Activated T-helper 2 cell treated with anti-CD3 and anti-CD28 coated beads, Interferon-gamma antibody, Interleukin-2, Interleukin-4, amounts not matched to agents 10 μg/mL and 5 μg/mL and 100 μg/mL, durations not matched to agents 14 hours and 24 hours and 36 hours (primary cell): ENCODE results near the gene CYSLTR2. TPM values are rescaled to one million over a fixed set of nuclear protein-coding genes. Genes with fewer than 3 reads are reported as not detected.

Experiments
- DNase-seq: peaks from one replicate; pipeline ENCODE4 v3.0.0; 2021; ENCODE audit warnings: low spot score
- H3K27ac Mint-ChIP-seq: one replicate; pipeline ENCODE4 v1.8.0; 2021; ENCODE audit warnings: mixed read lengths
- H3K27me3 Mint-ChIP-seq: one replicate; pipeline ENCODE4 v1.8.0; 2021; ENCODE audit warnings: low read depth, mixed read lengths
- H3K36me3 Mint-ChIP-seq: one replicate; pipeline ENCODE4 v1.8.0; 2021; ENCODE audit warnings: low read depth, mixed read lengths
- H3K4me1 Mint-ChIP-seq: one replicate; pipeline ENCODE4 v1.8.0; 2021; ENCODE audit warnings: low read depth, mixed read lengths
- H3K4me3 Mint-ChIP-seq: one replicate; pipeline ENCODE4 v1.8.0; 2021; ENCODE audit warnings: low read depth, mild to moderate bottlenecking, moderate library complexity, mixed read lengths
- H3K9me3 Mint-ChIP-seq: one replicate; pipeline ENCODE4 v1.8.0; 2021; ENCODE audit warnings: mixed read lengths
- intact Hi-C: fragments of 100-400 bp; cut with micrococcal nuclease; formaldehyde crosslinking; loops from one replicate; pipeline ENCODE4 v1.15.1; 2023
- total RNA-seq: library from RNA; stranded (reverse); gene quantifications from 2 replicates; pipeline ENCODE4 v1.2.3, GENCODE V29; 2022

CYSLTR2 gene
- total RNA-seq, 1 donor from 2014 or later, result 3.7 TPM

DNA sequence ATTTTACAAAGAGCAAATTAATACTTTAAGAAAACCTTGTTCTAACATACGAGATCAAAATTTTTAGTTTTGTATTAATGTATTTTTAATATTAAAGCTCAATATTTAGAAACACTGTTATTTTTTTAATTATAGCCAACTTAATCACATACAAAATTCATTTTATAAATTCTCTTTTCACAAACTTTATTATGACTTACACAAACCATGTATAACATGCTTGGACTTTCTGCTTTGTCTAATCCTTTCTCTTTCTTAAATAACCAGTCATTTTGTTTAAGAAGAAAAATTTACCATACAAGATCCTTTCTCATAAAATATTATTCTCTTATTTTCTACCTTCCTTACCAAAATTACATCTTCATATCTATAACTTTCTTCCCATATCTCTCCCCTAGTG is 62.2 kb downstream of the CYSLTR2 start:
- Mint-ChIP-seq H3K4me1 (no peaks in the 10 kb centered on the region), H3K27me3 (no peaks in the 10 kb centered on the region), H3K4me3 (no peak overlapping the region), H3K36me3 (peaks cover 2% of the 10 kb centered on the region), H3K9me3 (peaks cover 38% of the 10 kb centered on the region), H3K27ac (no peak overlapping the region)
- DNase-seq, result no peak
- intact Hi-C loops, result no loop called here

DNA sequence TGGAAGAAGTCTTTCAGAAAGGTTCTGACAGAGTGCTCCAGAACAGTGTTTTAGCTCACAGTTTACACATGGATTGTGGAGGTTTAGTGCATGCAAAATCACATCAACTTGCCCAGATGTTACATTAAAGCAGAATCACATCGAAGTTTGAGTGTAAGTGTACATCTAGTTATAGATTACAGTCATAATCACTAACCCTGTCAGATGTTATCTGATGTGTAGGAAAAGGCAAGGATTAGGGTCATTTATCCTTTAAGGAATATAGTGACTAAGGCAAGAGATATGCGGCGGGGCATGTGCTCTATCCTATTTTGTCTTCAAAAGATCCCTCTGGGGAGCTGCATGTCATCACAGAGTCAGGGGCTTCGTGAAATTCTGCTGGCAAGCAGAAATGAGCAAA is 66.9 kb downstream of the CYSLTR2 start:
- no peak for DNase-seq
- Mint-ChIP-seq H3K27ac (no peak overlapping the region), H3K36me3 (no peaks in the 10 kb centered on the region), H3K4me3 (no peak overlapping the region), H3K4me1 (no peaks in the 10 kb centered on the region), H3K27me3 (peaks cover 1% of the 10 kb centered on the region), H3K9me3 (peaks cover 33% of the 10 kb centered on the region)
- intact Hi-C loops, result no loop called here

DNA sequence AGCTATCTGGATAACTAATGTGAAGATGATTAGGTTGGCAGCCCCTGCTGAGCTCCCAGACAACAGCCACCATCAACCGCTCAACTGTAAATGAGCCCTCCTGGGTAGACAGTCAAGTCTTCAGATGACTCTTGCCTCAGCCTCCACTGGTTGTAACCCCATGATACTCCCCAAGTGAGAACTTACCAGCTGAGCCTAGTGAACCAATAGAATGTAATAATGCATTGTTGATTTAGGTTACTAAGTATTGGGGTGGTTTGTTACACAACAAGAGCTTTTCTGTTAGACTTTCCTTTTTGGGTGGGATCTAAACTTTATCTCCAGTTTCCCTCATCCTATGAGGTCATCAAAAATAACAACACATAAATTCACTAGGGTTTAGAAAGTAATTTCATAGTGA is 69.4 kb downstream of the CYSLTR2 start:
- H3K4me3 Mint-ChIP-seq, result no peak overlapping the region
- no peaks in the 10 kb centered on the region for H3K36me3 Mint-ChIP-seq
- H3K27me3 Mint-ChIP-seq, result peaks cover 1% of the 10 kb centered on the region
- no peaks in the 10 kb centered on the region for H3K4me1 Mint-ChIP-seq
- no peak overlapping the region for H3K27ac Mint-ChIP-seq
- DNase-seq, result no peak
- peaks cover 13% of the 10 kb centered on the region for H3K9me3 Mint-ChIP-seq
- intact Hi-C loops, result no loop called here

DNA sequence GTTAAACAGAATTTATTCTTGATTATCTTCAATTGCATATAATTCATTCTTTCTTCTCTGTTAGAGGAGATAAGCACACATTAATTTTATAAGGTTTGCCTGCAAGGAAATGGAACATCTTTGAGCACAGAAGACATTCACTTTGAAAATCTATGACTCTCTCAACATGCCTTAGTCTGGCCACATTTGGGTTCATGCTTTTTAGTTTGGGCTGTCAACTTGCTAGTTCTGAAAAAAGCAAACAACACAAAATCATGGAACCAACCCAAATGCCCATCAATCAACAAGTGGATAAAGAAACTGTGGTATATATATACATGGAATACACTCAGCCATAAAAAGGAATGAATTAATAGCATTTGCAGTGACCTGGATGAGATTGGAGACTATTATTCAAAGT is 71.5 kb downstream of the CYSLTR2 start:
- H3K27me3 Mint-ChIP-seq, result peaks cover 1% of the 10 kb centered on the region
- no peak overlapping the region for H3K4me3 Mint-ChIP-seq
- no peak overlapping the region for H3K27ac Mint-ChIP-seq
- no peaks in the 10 kb centered on the region for H3K36me3 Mint-ChIP-seq
- intact Hi-C loops, result no loop called here
- H3K4me1 Mint-ChIP-seq, result no peaks in the 10 kb centered on the region
- peaks cover 8% of the 10 kb centered on the region for H3K9me3 Mint-ChIP-seq
- no peak for DNase-seq

DNA sequence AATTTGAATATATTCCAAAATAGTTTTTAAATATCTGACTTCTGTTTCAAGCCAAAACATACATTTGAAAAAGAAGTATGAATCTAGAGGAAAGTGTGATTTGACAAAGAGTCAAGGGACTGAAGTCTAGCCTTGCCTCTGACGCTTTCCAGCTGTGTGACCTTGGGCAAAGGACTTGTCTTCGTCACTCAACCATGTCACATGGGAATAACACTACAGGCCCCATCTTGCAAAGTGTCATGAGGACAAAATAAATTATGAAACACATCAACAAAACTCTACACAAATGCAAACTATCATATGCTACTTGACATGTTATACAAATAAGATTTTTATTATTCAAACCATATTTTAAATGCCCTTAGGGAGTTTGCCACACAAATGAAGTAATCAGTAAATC is 73.0 kb downstream of the CYSLTR2 start:
- Mint-ChIP-seq H3K36me3 (no peaks in the 10 kb centered on the region), H3K27me3 (peaks cover 8% of the 10 kb centered on the region), H3K4me3 (no peak overlapping the region), H3K9me3 (peaks cover 8% of the 10 kb centered on the region), H3K27ac (no peak overlapping the region), H3K4me1 (peaks cover 4% of the 10 kb centered on the region)
- intact Hi-C loops, result no loop called here
- no peak for DNase-seq

DNA sequence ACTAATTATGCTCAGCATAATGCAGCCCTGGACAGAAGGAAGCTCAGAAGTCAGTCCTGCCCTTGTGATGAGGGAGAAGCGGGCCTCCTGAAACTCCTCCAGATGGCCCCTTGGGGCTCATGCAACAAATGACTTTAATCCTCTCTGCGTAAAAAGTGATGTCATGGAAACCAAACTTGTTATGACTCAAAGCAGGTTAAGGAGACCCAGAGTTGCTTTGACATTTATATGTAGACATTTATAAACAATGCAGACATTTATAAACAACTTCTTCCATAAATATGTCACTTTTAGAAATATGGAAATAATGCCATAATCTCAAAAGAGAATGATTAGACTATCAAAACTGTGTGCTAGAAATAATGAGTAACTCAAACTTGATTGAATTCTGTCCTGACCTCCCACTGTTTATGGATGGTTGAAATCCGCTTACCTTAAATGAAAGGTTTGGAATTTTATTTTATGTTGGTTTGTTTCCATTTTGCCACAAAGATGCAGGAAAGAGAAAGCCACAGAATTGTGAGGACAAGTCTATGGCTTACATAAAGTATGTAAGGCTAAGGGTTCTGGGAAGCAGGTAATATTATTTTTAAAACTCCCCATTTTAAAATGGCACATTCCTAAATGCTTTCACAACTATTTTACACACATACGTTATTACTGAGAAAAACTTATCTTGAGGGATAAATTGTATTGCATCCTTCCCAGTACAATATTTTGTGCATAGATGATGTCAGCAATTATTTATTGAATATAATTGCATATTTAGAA is 73.7 kb downstream of the CYSLTR2 start:
- DNase-seq, result no peak
- Mint-ChIP-seq H3K4me1 (peaks cover 6% of the 10 kb centered on the region), H3K36me3 (no peaks in the 10 kb centered on the region), H3K9me3 (peaks cover under 1% of the 10 kb centered on the region), H3K27me3 (peaks cover 8% of the 10 kb centered on the region), H3K27ac (no peak overlapping the region), H3K4me3 (no peak overlapping the region)
- intact Hi-C loops, result no loop called here

DNA sequence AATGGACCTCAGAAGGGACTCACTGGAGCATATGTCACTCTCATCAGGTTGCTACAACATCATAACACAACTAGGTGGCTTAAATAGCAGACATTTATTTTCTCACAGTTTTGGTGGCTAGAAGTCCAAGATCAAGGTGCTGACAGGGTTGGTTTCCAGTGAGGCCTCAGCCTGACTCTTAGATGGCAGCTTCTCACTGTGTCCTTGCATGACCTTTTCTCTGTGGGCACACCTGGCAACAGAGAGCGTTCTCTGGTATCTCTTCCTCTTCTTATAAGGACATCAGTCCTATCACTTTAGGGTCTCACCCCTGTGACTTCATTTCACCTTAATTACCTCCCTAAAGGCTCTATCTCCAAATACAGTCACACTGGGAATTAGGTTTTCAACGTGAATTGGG is 74.5 kb downstream of the CYSLTR2 start:
- no peak overlapping the region for H3K4me3 Mint-ChIP-seq
- H3K27me3 Mint-ChIP-seq, result peaks cover 8% of the 10 kb centered on the region
- H3K4me1 Mint-ChIP-seq, result peaks cover 6% of the 10 kb centered on the region
- no peaks in the 10 kb centered on the region for H3K36me3 Mint-ChIP-seq
- no peak overlapping the region for H3K27ac Mint-ChIP-seq
- DNase-seq, result no peak
- intact Hi-C loops, result no loop called here
- H3K9me3 Mint-ChIP-seq, result no peaks in the 10 kb centered on the region

DNA sequence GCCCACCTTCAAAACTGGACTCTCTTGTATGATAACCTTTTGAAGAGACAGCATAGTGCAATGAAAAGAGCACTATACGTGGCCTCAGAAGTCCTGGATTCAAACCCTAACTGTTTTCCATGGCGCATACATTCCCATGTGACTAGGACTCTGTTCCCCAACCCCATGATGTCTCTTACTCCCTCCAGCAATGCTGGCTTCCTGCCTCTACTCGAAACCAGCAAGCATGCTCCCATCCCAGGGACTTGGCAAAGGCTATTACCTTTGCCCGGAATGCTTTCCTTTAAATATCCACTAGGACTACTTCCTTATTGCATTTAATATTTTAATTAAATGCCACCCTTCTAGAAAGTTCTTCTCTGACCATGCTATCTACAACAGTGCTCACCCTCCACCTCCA is 75.1 kb downstream of the CYSLTR2 start:
- H3K9me3 Mint-ChIP-seq, result no peaks in the 10 kb centered on the region
- H3K27me3 Mint-ChIP-seq, result peaks cover 7% of the 10 kb centered on the region
- peaks cover 6% of the 10 kb centered on the region for H3K4me1 Mint-ChIP-seq
- intact Hi-C loops, result no loop called here
- no peak overlapping the region for H3K4me3 Mint-ChIP-seq
- DNase-seq, result no peak
- H3K36me3 Mint-ChIP-seq, result no peaks in the 10 kb centered on the region
- H3K27ac Mint-ChIP-seq, result no peak overlapping the region

DNA sequence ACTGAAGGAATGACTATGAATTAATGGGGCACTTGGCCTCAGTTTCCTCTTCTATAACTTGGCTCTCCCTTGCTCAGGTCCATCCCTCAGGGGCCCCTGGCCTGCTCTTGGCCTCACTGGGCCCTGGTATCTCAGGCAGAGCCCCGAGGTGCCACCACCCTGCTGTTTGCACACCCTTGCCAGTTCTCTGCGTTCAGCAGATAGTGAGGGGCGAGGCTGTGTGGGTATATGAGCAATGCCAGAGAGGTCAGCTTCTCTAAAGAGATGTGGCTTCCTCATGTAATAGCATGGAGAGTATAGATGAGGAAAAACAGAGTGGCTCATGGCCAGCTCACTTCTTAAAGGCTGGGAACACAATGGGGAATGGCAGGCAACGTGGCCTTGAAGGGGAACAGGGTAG is 76.1 kb downstream of the CYSLTR2 start:
- H3K36me3 Mint-ChIP-seq, result no peaks in the 10 kb centered on the region
- peaks cover 7% of the 10 kb centered on the region for H3K27me3 Mint-ChIP-seq
- H3K9me3 Mint-ChIP-seq, result no peaks in the 10 kb centered on the region
- no peak for DNase-seq
- no peak overlapping the region for H3K27ac Mint-ChIP-seq
- no peak overlapping the region for H3K4me3 Mint-ChIP-seq
- intact Hi-C loops, result loop anchor here (5.0 kb wide), 1 partner anchor 78 kb away; the partner anchor contains the start of gene CYSLTR2
- peaks cover 6% of the 10 kb centered on the region for H3K4me1 Mint-ChIP-seq

DNA sequence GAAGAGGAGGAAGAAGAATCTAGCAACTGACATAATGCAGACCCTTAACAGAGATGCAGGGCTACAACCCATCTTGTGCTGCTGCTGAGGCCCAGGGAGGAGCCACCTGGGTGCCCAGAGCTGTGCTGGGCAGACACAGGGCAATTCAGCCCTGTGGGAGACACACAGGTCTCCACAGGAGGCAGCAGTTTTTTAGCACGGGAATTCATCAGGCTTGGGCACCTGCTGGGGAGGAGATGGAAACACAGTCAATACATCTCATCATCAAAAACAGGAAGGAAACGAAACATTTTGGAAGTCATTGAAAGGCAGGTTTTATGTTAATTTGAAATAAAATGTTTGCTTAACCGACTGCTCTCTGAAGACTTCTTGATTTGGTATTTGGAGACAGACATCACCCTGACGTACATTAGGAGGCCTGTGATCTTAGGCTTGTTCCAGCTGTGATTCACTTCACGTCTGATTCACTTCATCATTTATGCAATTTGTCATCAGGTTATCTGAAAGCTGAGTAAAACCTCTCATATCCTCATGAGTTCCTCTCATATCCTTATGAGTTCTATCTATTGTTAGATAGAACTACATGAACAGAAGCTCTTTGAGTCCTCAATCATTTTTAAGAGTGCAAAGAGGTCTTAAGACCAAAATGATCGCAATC is 77.4 kb downstream of the CYSLTR2 start:
- no peaks in the 10 kb centered on the region for H3K36me3 Mint-ChIP-seq
- H3K9me3 Mint-ChIP-seq, result no peaks in the 10 kb centered on the region
- peaks cover 6% of the 10 kb centered on the region for H3K4me1 Mint-ChIP-seq
- no peak overlapping the region for H3K27ac Mint-ChIP-seq
- intact Hi-C loops, result loop anchor here (5.0 kb wide), 1 partner anchor 79 kb away; the partner anchor contains the start of gene CYSLTR2
- H3K27me3 Mint-ChIP-seq, result peaks cover 9% of the 10 kb centered on the region
- no peak for DNase-seq
- no peak overlapping the region for H3K4me3 Mint-ChIP-seq

DNA sequence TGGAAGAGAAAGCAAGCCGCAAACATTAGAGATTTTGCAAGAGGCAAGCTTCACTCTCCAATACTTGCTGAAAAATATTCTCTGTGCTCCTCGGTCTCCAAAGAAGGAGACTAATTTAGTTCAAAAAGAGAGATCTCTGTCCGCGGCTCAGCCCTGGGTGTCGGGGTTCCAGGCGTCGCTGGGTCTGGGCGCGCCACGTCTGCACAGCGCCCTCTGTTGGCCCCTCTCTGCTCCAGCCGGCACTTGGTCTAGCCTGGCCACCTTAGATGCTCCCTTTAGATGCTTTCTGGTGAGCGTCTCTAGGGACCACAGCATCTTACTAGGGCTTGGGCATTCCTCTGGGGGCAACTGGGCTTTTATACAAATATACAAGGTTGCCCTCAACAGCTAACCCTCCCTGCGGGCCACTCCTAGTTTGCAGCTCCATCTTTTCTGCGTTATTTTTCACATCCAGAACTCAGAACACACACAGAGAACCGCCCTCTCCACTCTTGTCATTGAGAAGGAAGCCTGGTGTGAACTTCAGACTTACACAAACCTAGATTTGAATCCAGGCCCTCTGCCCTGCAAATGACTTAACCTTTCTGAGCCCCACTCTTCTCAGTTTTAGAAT is 78.3 kb downstream of the CYSLTR2 start:
- Mint-ChIP-seq H3K27ac (no peak overlapping the region), H3K27me3 (peaks cover 9% of the 10 kb centered on the region), H3K9me3 (no peaks in the 10 kb centered on the region), H3K36me3 (no peaks in the 10 kb centered on the region), H3K4me1 (peaks cover 6% of the 10 kb centered on the region), H3K4me3 (peak overlapping the region; percentile 65)
- DNase-seq, result peak; percentile 43
- intact Hi-C loops, result loop anchor here (1.0 to 5.0 kb wide), 3 partner anchors 37 to 137 kb away; partner anchors contain the start of gene CYSLTR2

DNA sequence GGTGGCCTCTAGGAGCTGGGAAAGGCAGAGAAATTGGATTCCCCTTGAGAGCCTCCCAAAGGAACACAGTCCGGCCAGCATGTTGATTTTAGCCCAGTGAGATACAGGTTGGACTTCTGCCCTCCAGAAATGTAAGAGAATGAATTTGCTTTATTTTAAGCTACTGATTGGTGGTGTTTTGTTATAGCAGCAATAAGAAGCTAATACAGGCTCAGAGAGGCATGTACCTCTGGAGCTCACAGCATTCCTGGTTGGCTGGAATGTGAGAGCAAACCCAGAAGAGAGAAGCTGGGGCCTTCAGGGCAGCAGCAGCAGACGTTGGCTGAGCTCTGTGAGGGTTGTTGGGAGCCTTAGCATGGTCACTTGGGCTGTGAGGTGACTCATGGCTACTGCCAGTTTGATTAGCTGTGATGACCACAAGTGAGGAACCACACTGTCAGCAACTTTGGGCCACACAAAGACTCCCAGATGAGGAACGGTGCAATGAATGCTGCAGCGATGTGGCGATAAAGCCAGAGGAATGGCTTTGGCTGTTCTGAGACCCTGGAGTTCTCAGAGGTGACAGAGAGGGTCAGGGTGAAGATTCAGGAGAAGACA is 80.1 kb downstream of the CYSLTR2 start:
- H3K27ac Mint-ChIP-seq, result no peak overlapping the region
- intact Hi-C loops, result loop anchor here (2.0 to 5.0 kb wide), 2 partner anchors 82 to 139 kb away; partner anchors contain the start of gene CYSLTR2

More for the DNA sequence above, 80.1 kb downstream of the CYSLTR2 start:
- H3K4me3 Mint-ChIP-seq, result no peak overlapping the region
- peaks cover 6% of the 10 kb centered on the region for H3K4me1 Mint-ChIP-seq
- no peak for DNase-seq
- no peaks in the 10 kb centered on the region for H3K9me3 Mint-ChIP-seq
- H3K36me3 Mint-ChIP-seq, result no peaks in the 10 kb centered on the region
- peaks cover 9% of the 10 kb centered on the region for H3K27me3 Mint-ChIP-seq
